Measurements from ENCODE around the gene PTCSC3. TPM values are rescaled to one million over a fixed set of nuclear protein-coding genes. Genes with fewer than 3 reads are reported as not detected.

The PTCSC3 gene
- total RNA-seq, result not detected

- no peaks in the 10 kb centered on the region for H3K9me3 Mint-ChIP-seq
- H3K27me3 Mint-ChIP-seq, result peaks cover 10% of the 10 kb centered on the region
- no peaks in the 10 kb centered on the region for H3K36me3 Mint-ChIP-seq (ENCODE audit: low read depth)
- POLR2A ChIA-PET, result no interaction called here
- no peaks in the 10 kb centered on the region for H3K4me1 Mint-ChIP-seq
- H3K27ac Mint-ChIP-seq, result no peak within 1 kb of the TSS
- CTCF ChIA-PET, result no interaction called here
- H3K4me3 Mint-ChIP-seq, result no peak within 1 kb of the TSS
- DNase-seq, result no peak
Measured at GRCh38 chr14:36176524-36176923, at the start of gene PTCSC3. TSS of gene PTCSC3 (minus strand) at chr14:36176722.

DNA sequence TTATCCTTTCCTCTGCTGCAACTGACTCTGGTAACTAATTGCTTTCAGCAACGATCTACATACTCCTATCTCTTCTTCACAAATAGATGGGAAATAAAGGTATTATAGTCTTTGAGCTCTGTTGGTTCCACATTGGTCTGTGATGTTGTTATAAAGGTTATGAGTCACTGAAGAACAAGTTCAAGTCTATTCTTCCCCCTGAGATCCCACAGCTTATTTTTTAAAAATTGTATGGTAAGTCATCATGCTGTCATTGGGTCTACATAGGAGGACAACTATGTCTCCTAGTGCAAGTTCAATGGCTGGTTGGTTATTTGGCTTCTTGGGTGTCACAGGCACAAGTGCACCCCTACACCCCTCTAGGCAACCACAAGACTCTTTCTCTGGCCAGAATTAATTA is 49.6 kb upstream of the PTCSC3 start:
- Mint-ChIP-seq H3K27me3 (peaks cover 5% of the 10 kb centered on the region), H3K27ac (no peak overlapping the region), H3K36me3 (ENCODE audit: low read depth) (no peaks in the 10 kb centered on the region), H3K4me3 (no peak overlapping the region), H3K9me3 (no peaks in the 10 kb centered on the region), H3K4me1 (no peaks in the 10 kb centered on the region)
- no peak for DNase-seq
- ChIA-PET POLR2A (no interaction called here), CTCF (no interaction called here)

DNA sequence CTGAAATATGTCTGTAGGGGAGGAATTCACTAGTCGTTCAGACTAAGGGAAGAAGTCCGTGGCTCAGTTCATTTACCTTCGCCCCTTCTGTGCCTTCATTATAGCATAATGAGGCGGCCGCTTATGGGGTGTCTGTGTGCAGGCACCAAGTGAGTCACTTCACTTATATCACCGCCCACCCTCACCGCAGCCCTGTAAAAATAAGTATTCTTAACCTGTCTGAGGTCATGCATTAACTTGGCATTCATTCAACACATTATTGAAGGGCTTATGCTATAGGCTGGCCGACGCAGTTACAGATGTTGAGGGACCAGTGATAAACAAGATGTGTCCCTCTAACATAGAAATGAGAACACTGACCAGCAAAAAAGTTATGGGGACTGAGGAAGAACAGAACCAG is 47.7 kb upstream of the PTCSC3 start:
- Mint-ChIP-seq H3K27ac (no peak overlapping the region), H3K4me1 (no peaks in the 10 kb centered on the region), H3K4me3 (no peak overlapping the region), H3K9me3 (no peaks in the 10 kb centered on the region), H3K36me3 (ENCODE audit: low read depth) (no peaks in the 10 kb centered on the region), H3K27me3 (peaks cover 8% of the 10 kb centered on the region)
- CTCF ChIA-PET, result no interaction called here
- POLR2A ChIA-PET, result no interaction called here
- DNase-seq, result no peak

- no peak overlapping the region for H3K4me3 Mint-ChIP-seq
- H3K9me3 Mint-ChIP-seq, result no peaks in the 10 kb centered on the region
- H3K27me3 Mint-ChIP-seq, result peaks cover 7% of the 10 kb centered on the region
- H3K27ac Mint-ChIP-seq, result no peak overlapping the region
- H3K4me1 Mint-ChIP-seq, result no peaks in the 10 kb centered on the region
- no peak for DNase-seq
- ChIA-PET CTCF (no interaction called here), POLR2A (no interaction called here)
- H3K36me3 Mint-ChIP-seq (ENCODE audit: low read depth), result no peaks in the 10 kb centered on the region
Measured at GRCh38 chr14:36223558-36223957, 47.0 kb upstream of the PTCSC3 start.

GRCh38 chr14:36222952-36223468 is 46.5 kb upstream of the PTCSC3 start:
- DNase-seq, result no peak
- ChIA-PET CTCF (no interaction called here), POLR2A (no interaction called here)
- no peak overlapping the region for H3K4me3 Mint-ChIP-seq
- no peaks in the 10 kb centered on the region for H3K36me3 Mint-ChIP-seq (ENCODE audit: low read depth)
- H3K27me3 Mint-ChIP-seq, result peaks cover 4% of the 10 kb centered on the region
- no peak overlapping the region for H3K27ac Mint-ChIP-seq
- H3K4me1 Mint-ChIP-seq, result no peaks in the 10 kb centered on the region
- no peaks in the 10 kb centered on the region for H3K9me3 Mint-ChIP-seq

- Mint-ChIP-seq H3K27me3 (peaks cover 6% of the 10 kb centered on the region), H3K4me3 (no peak overlapping the region), H3K36me3 (ENCODE audit: low read depth) (no peaks in the 10 kb centered on the region), H3K9me3 (no peaks in the 10 kb centered on the region), H3K27ac (no peak overlapping the region), H3K4me1 (no peaks in the 10 kb centered on the region)
- CTCF ChIA-PET, result no interaction called here
- POLR2A ChIA-PET, result no interaction called here
- no peak for DNase-seq
Measured at GRCh38 chr14:36222337-36222736, 45.8 kb upstream of the PTCSC3 start.

DNA sequence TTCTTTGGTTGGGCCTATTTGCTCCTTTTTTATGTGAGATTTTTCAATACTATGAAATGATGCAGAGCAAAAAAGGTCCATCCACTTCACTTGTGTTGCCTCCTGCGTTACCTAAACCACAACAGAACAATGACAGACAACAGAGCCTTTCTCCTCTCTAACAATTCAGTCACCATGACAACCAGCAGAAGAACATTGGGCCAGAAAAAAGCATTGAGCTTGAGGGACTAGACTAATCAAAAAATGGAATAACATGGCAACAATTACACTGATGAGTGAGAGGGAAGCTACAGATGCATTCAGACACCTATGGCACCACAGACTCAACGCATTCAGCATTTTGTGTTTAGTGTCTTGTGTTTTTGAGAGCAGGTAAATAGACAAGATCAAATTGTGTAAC is 44.6 kb upstream of the PTCSC3 start:
- ChIA-PET POLR2A (no interaction called here), CTCF (no interaction called here)
- no peaks in the 10 kb centered on the region for H3K36me3 Mint-ChIP-seq (ENCODE audit: low read depth)
- peaks cover 9% of the 10 kb centered on the region for H3K27me3 Mint-ChIP-seq
- DNase-seq, result no peak
- no peaks in the 10 kb centered on the region for H3K9me3 Mint-ChIP-seq
- no peak overlapping the region for H3K27ac Mint-ChIP-seq
- no peak overlapping the region for H3K4me3 Mint-ChIP-seq
- H3K4me1 Mint-ChIP-seq, result no peaks in the 10 kb centered on the region

DNA sequence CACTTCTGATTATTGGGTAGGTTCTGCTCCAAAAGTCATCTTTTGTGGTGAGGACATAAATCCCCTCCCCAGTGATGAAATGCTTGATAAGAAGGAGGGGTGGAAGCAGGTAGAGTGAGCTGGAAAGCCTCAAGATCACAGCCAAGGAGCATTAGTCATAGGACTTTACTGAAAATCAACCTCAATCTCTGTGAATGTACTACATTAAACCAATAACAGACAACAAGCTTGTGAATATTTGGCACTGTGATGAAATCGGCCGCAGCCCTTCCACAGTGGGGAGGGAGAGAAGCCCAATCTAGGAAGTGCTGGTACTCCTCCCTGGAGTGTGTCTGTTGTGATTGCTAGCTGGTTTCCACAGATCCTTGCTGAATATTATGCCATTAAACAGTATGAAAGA is 41.2 kb upstream of the PTCSC3 start:
- H3K27me3 Mint-ChIP-seq, result peaks cover 12% of the 10 kb centered on the region
- ChIA-PET CTCF (no interaction called here), POLR2A (no interaction called here)
- no peaks in the 10 kb centered on the region for H3K36me3 Mint-ChIP-seq (ENCODE audit: low read depth)
- no peaks in the 10 kb centered on the region for H3K9me3 Mint-ChIP-seq
- DNase-seq, result no peak
- no peaks in the 10 kb centered on the region for H3K4me1 Mint-ChIP-seq
- H3K27ac Mint-ChIP-seq, result no peak overlapping the region
- H3K4me3 Mint-ChIP-seq, result no peak overlapping the region

DNA sequence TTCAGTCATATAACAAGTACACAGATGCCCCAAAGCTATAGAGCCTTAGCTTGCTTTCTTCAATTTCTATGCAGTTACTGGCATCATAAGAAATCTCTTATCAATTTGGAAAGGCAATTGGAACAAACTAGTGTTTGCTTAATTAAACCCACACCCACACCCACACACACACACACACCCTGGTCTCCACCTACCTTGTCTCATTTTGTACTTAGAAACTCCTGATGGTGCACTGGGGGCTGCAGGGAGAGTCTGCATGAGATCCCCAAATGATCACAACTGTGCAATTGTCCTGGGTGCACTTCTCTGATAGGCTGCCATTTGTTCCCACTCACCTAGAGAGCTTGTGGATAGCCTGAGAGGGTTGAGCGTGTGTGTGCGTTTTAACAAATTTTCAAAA is 40.5 kb upstream of the PTCSC3 start:
- Mint-ChIP-seq H3K27me3 (peaks cover 12% of the 10 kb centered on the region), H3K4me1 (no peaks in the 10 kb centered on the region), H3K36me3 (ENCODE audit: low read depth) (no peaks in the 10 kb centered on the region), H3K4me3 (no peak overlapping the region), H3K9me3 (no peaks in the 10 kb centered on the region), H3K27ac (no peak overlapping the region)
- DNase-seq, result no peak
- CTCF ChIA-PET, result no interaction called here
- POLR2A ChIA-PET, result no interaction called here

DNA sequence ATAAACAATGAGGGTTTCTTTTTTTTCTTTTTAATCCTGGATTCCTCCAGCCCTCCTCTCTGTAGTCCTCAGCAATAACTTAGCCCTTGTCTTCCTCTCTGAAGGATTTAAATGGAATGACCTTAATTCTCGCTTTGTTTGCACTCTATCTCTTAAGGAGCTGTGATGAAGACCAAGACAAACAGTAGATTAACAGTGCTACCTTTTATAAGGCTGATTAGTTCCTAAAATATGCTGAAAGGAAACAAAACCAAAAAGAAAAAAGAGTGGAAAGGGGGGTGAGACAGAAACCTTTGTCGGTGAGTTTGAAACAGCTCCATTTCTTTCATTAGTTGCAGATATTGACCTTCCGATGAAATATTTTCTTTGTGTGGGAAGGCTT is 38.7 kb upstream of the PTCSC3 start:
- H3K27ac Mint-ChIP-seq, result no peak overlapping the region
- CTCF ChIA-PET, result no interaction called here
- DNase-seq, result no peak
- H3K9me3 Mint-ChIP-seq, result no peaks in the 10 kb centered on the region
- H3K4me3 Mint-ChIP-seq, result no peak overlapping the region
- POLR2A ChIA-PET, result no interaction called here
- no peaks in the 10 kb centered on the region for H3K36me3 Mint-ChIP-seq (ENCODE audit: low read depth)
- H3K4me1 Mint-ChIP-seq, result no peaks in the 10 kb centered on the region
- H3K27me3 Mint-ChIP-seq, result peaks cover 8% of the 10 kb centered on the region

DNA sequence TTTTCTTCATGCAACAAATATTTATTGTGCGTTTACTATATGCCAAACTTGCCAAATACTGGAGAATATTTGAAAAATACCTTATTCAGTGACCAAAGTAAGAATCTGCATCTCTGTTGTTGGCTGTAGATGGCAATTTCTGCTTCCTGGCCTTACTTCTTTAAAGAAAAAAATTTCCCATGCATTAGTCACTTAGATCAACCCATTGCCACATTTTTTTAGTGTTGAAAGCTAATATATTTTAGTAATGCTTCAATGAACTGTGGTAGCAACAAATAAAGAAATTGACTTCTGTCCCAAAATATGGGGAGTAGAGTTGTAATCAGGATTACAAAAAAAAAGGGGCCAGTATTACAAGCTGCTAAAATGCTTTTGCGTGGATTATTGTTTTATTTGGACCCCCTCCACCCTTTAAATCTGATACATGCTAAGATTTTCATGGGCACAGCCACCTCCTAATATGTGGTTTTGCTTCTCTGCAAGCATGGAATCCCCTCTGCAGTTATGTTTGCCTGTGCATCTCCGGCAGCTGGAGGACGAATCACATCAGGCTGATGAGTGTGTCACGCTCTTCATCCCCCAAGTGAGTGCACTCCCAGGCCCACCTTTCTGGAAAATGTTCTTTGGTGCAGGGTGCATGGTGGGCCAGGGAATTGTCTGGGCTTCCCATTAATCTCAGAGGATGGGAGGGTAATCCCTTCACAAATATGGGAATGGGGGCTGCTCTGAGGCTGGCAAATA is 38.1 kb upstream of the PTCSC3 start:
- Mint-ChIP-seq H3K27me3 (peaks cover 8% of the 10 kb centered on the region), H3K36me3 (ENCODE audit: low read depth) (no peaks in the 10 kb centered on the region), H3K9me3 (no peaks in the 10 kb centered on the region), H3K4me3 (no peak overlapping the region), H3K27ac (no peak overlapping the region), H3K4me1 (no peaks in the 10 kb centered on the region)
- ChIA-PET POLR2A (no interaction called here), CTCF (no interaction called here)
- no peak for DNase-seq

GRCh38 chr14:36212987-36213386 is 36.5 kb upstream of the PTCSC3 start:
- ChIA-PET POLR2A (no interaction called here), CTCF (no interaction called here)
- H3K27me3 Mint-ChIP-seq, result peaks cover 8% of the 10 kb centered on the region
- no peak overlapping the region for H3K27ac Mint-ChIP-seq
- H3K9me3 Mint-ChIP-seq, result no peaks in the 10 kb centered on the region
- no peaks in the 10 kb centered on the region for H3K4me1 Mint-ChIP-seq
- H3K4me3 Mint-ChIP-seq, result no peak overlapping the region
- H3K36me3 Mint-ChIP-seq (ENCODE audit: low read depth), result no peaks in the 10 kb centered on the region
- no peak for DNase-seq

DNA sequence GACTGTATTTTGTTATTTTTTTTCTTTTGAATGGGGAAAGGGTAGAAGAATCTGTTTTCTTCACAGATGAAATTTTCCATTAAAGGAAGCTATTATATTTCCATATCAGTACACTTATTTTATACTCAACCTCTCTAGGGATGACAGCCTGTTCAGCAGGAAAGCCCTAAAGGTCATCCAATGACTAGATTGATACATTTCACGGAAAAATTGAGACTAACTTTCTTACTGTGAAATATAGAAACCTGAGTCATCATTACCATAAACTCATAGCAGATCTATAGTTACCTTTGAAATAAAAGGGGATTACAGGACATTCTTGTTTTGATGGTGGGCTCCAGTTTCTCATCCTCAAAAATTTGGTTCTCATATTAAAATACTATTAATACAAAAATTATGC is 36.1 kb upstream of the PTCSC3 start:
- ChIA-PET POLR2A (no interaction called here), CTCF (no interaction called here)
- Mint-ChIP-seq H3K4me1 (no peaks in the 10 kb centered on the region), H3K9me3 (no peaks in the 10 kb centered on the region), H3K27ac (no peak overlapping the region), H3K36me3 (ENCODE audit: low read depth) (no peaks in the 10 kb centered on the region), H3K27me3 (peaks cover 7% of the 10 kb centered on the region), H3K4me3 (no peak overlapping the region)
- DNase-seq, result no peak

DNA sequence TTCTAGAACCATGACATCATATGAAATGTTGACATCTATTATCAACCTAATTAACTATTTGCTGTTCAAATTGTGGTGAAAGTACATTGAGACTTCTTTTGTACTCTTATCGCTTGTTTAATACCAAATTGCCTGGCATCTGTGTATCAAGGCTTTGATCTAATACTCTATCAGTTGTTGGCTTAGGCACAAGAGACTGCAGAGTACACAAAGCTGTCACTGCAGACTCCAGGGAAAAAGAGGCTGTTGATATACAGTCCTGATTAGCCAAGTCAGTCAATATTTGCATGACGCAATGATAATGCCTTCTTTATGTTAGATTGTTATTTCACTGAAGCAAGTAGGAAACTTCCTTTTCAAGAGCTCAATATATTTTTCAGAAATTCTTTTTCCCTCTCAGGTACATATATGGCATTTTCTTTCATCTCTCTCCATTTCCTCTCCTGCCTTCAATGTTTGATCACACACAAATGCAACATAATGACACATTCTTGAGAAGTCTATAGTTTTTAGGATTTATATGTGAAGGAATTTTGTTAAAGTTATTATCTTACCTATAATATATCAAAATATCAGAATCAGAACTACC is 32.3 kb upstream of the PTCSC3 start:
- H3K36me3 Mint-ChIP-seq (ENCODE audit: low read depth), result no peaks in the 10 kb centered on the region
- no peak overlapping the region for H3K4me3 Mint-ChIP-seq
- no peak overlapping the region for H3K27ac Mint-ChIP-seq
- no peak for DNase-seq
- peaks cover 2% of the 10 kb centered on the region for H3K9me3 Mint-ChIP-seq
- POLR2A ChIA-PET, result no interaction called here
- no peaks in the 10 kb centered on the region for H3K4me1 Mint-ChIP-seq
- CTCF ChIA-PET, result no interaction called here
- H3K27me3 Mint-ChIP-seq, result peaks cover 3% of the 10 kb centered on the region
